Neural cell (in vitro differentiated cells): ENCODE data around the gene KIAA1958.

ENCODE experiments used
- EP300 ChIP-seq: fragments of 450-650 bp; conservative IDR thresholded peaks from 2 replicates; pipeline ENCODE4 v1.6.1; 2014; ENCODE audit warnings: antibody characterized with exemption, mild to moderate bottlenecking, moderate library complexity; ENCODE audit not compliant: poor library complexity, severe bottlenecking
- MXI1 ChIP-seq: fragments of 450-650 bp; conservative IDR thresholded peaks from 2 replicates; pipeline ENCODE4 v1.6.1; 2014; ENCODE audit warnings: antibody characterized with exemption, mild to moderate bottlenecking; ENCODE audit not compliant: poor library complexity, severe bottlenecking
- POLR2AphosphoS5 ChIP-seq: IDR thresholded peaks from 2 replicates; pipeline ENCODE4 v1.6.1; 2012
- SMC3 ChIP-seq: fragments of 450-650 bp; conservative IDR thresholded peaks from 2 replicates; pipeline ENCODE4 v1.6.1; 2014; ENCODE audit warnings: antibody characterized with exemption, mild to moderate bottlenecking, moderate library complexity; ENCODE audit not compliant: poor library complexity
- TAF1 ChIP-seq: IDR thresholded peaks from 2 replicates; pipeline ENCODE4 v1.6.1; 2012; ENCODE audit warnings: low read depth
- TF ChIP-seq, protein P1 (sequence below): fragments of 450-650 bp; IDR thresholded peaks from 2 replicates; pipeline ENCODE4 v1.5.1; 2014; ENCODE audit warnings: antibody characterized with exemption, mild to moderate bottlenecking, moderate library complexity; ENCODE audit not compliant: poor library complexity, severe bottlenecking
- TF ChIP-seq, protein P2 (sequence below): IDR thresholded peaks from 2 replicates; pipeline ENCODE4 v1.6.1; 2012; ENCODE audit warnings: borderline replicate concordance

- TF ChIP-seq, protein P1, sequence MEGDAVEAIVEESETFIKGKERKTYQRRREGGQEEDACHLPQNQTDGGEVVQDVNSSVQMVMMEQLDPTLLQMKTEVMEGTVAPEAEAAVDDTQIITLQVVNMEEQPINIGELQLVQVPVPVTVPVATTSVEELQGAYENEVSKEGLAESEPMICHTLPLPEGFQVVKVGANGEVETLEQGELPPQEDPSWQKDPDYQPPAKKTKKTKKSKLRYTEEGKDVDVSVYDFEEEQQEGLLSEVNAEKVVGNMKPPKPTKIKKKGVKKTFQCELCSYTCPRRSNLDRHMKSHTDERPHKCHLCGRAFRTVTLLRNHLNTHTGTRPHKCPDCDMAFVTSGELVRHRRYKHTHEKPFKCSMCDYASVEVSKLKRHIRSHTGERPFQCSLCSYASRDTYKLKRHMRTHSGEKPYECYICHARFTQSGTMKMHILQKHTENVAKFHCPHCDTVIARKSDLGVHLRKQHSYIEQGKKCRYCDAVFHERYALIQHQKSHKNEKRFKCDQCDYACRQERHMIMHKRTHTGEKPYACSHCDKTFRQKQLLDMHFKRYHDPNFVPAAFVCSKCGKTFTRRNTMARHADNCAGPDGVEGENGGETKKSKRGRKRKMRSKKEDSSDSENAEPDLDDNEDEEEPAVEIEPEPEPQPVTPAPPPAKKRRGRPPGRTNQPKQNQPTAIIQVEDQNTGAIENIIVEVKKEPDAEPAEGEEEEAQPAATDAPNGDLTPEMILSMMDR: no peak
- TF ChIP-seq EP300 (no peak), TAF1 (no peak), MXI1 (no peak), SMC3 (no peak), POLR2AphosphoS5 (no peak)
- TF ChIP-seq, protein P2, sequence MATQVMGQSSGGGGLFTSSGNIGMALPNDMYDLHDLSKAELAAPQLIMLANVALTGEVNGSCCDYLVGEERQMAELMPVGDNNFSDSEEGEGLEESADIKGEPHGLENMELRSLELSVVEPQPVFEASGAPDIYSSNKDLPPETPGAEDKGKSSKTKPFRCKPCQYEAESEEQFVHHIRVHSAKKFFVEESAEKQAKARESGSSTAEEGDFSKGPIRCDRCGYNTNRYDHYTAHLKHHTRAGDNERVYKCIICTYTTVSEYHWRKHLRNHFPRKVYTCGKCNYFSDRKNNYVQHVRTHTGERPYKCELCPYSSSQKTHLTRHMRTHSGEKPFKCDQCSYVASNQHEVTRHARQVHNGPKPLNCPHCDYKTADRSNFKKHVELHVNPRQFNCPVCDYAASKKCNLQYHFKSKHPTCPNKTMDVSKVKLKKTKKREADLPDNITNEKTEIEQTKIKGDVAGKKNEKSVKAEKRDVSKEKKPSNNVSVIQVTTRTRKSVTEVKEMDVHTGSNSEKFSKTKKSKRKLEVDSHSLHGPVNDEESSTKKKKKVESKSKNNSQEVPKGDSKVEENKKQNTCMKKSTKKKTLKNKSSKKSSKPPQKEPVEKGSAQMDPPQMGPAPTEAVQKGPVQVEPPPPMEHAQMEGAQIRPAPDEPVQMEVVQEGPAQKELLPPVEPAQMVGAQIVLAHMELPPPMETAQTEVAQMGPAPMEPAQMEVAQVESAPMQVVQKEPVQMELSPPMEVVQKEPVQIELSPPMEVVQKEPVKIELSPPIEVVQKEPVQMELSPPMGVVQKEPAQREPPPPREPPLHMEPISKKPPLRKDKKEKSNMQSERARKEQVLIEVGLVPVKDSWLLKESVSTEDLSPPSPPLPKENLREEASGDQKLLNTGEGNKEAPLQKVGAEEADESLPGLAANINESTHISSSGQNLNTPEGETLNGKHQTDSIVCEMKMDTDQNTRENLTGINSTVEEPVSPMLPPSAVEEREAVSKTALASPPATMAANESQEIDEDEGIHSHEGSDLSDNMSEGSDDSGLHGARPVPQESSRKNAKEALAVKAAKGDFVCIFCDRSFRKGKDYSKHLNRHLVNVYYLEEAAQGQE: no peak
Measured at GRCh38 chr9:112571624-112572355, 85.2 kb downstream of the KIAA1958 start.
